GM12878 (cell line): Measurements from ENCODE around the gene GZMB. TPM values are rescaled to one million over a fixed set of nuclear protein-coding genes. Genes with fewer than 3 reads are reported as not detected.
A peak's percentile ranks its signal among the peaks of the same experiment; 100 is the strongest.

Experiments
- BMI1 ChIP-seq: fragments of 450-650 bp; IDR thresholded peaks from 2 replicates; pipeline ENCODE4 v1.6.1; 2016; ENCODE audit warnings: mild to moderate bottlenecking, moderate library complexity, borderline replicate concordance
- CEBPB ChIP-seq, 2 experiments: fragments of 150-350 bp in 1 of 2; IDR thresholded peaks; 2 replicates each; pipeline ENCODE4 v1.6.1; 2012 to 2014; ENCODE audit warnings: low read depth in 2 of 2, low read length in 2 of 2, borderline replicate concordance in 1 of 2, inconsistent platforms in 1 of 2
- CREB1 ChIP-seq: IDR thresholded peaks from 2 replicates; pipeline ENCODE4 v1.6.1; 2012; ENCODE audit warnings: low read depth, mild to moderate bottlenecking, inconsistent platforms
- EED ChIP-seq: sonication (generic); IDR thresholded peaks from 2 replicates; pipeline ENCODE4 v1.6.1; 2016; ENCODE audit warnings: antibody characterized with exemption, low read depth
- EZH2 ChIP-seq: IDR thresholded peaks from 2 replicates; pipeline ENCODE4 v1.6.1; 2012; ENCODE audit warnings: low read depth, mild to moderate bottlenecking, control low read depth, inconsistent platforms, low read length, borderline replicate concordance; ENCODE audit not compliant: control insufficient read depth
- FOXM1 ChIP-seq: IDR thresholded peaks from 2 replicates; pipeline ENCODE4 v1.6.1; 2012; ENCODE audit warnings: low read depth, mild to moderate bottlenecking, inconsistent platforms, low read length, moderate library complexity
- KLF5 ChIP-seq: fragments of 450-650 bp; IDR thresholded peaks from 2 replicates; pipeline ENCODE4 v1.6.1; 2014; ENCODE audit warnings: mild to moderate bottlenecking; ENCODE audit not compliant: partially characterized antibody
- NFXL1 ChIP-seq: fragments of 450-650 bp; IDR thresholded peaks from 2 replicates; pipeline ENCODE4 v1.6.1; 2017; ENCODE audit warnings: antibody characterized with exemption, mild to moderate bottlenecking, borderline replicate concordance
- NFYB ChIP-seq: IDR thresholded peaks from 2 replicates; pipeline ENCODE4 v1.6.1; 2011; ENCODE audit warnings: low read depth, mild to moderate bottlenecking, low read length, improper control_type of control experiment, moderate library complexity; ENCODE audit not compliant: insufficient read depth
- RCOR1 ChIP-seq: conservative IDR thresholded peaks from 2 replicates; pipeline ENCODE4 v1.6.1; 2012; ENCODE audit warnings: low read depth, low read length, improper control_type of control experiment
- SMARCA5 ChIP-seq: fragments of 450-650 bp; IDR thresholded peaks from 2 replicates; pipeline ENCODE4 v1.6.1; 2017; ENCODE audit warnings: mild to moderate bottlenecking
- SREBF2 ChIP-seq: IDR thresholded peaks from 2 replicates; pipeline ENCODE4 v1.6.1; 2012; ENCODE audit warnings: mild to moderate bottlenecking, low read length
- TARDBP ChIP-seq: IDR thresholded peaks from 2 replicates; pipeline ENCODE4 v1.6.1; 2016; ENCODE audit warnings: borderline replicate concordance
- TBL1XR1 ChIP-seq: IDR thresholded peaks from 2 replicates; pipeline ENCODE4 v1.6.1; 2012; ENCODE audit warnings: low read depth, low read length, improper control_type of control experiment
- WRNIP1 ChIP-seq: IDR thresholded peaks from 2 replicates; pipeline ENCODE4 v1.6.1; 2011; ENCODE audit warnings: low read depth, low read length, improper control_type of control experiment, borderline replicate concordance
- YBX1 ChIP-seq: fragments of 450-650 bp; IDR thresholded peaks from 2 replicates; pipeline ENCODE4 v1.6.1; 2016; ENCODE audit warnings: antibody characterized with exemption
- polyA plus RNA-seq, 11 experiments: library from polyadenylated mRNA; depleted of rRNA in 4 of 11; unstranded in 6 of 11; stranded (reverse) in 5 of 11; fragments of >200 nt; fragmentation: Nextera tagmentation in 4 of 11; fragmentation: Illumina TruSeq in 1 of 11; extraction: Ambion mirVana in 4 of 11; extraction: Trizol in 1 of 11; gene quantifications; 1 replicate in 1 of 11; 2 replicates in 10 of 11; pipeline versions ENCODE4 v1.2.1 to v1.2.3, GENCODE V29; 2011 to 2016; ENCODE audit warnings: inconsistent platforms in 2 of 11, missing spikeins in 2 of 11, low read depth in 1 of 11
- total RNA-seq, 4 experiments: library from RNA; depleted of rRNA in 3 of 4; stranded (reverse); fragments of >200 nt in 3 of 4; fragmentation: Illumina TruSeq in 1 of 4; extraction: Trizol in 1 of 4; gene quantifications; 2 replicates each; pipeline versions ENCODE4 v1.2.1 to v1.2.3, GENCODE V29; 2013 to 2021
- TF ChIP-seq, protein P1 (sequence below): IDR thresholded peaks from 2 replicates; pipeline ENCODE4 v1.6.1; 2012; ENCODE audit warnings: low read depth, low read length, improper control_type of control experiment
- TF ChIP-seq, protein P2 (sequence below): IDR thresholded peaks from 2 replicates; pipeline ENCODE4 v1.6.1; 2012; ENCODE audit warnings: improper control_type of control experiment, low read depth, low read length; ENCODE audit not compliant: insufficient replicate concordance
- TF ChIP-seq, protein P3 (sequence below): fragments of 450-650 bp; IDR thresholded peaks from 2 replicates; pipeline ENCODE4 v1.6.1; 2018; ENCODE audit warnings: borderline replicate concordance, mild to moderate bottlenecking; ENCODE audit not compliant: partially characterized antibody
- TF ChIP-seq, protein P4 (sequence below): fragments of 150-350 bp; IDR thresholded peaks from 2 replicates; pipeline ENCODE4 v1.6.1; 2016; ENCODE audit warnings: low read depth, low read length

The GZMB gene
- total and polyA plus RNA-seq, 10 of the 15 experiments (the other 5 are each of a cell fraction or from before 2014, with no cell fraction given): 0.19 to 0.87 (median 0.38) TPM; not detected in 7

DNA sequence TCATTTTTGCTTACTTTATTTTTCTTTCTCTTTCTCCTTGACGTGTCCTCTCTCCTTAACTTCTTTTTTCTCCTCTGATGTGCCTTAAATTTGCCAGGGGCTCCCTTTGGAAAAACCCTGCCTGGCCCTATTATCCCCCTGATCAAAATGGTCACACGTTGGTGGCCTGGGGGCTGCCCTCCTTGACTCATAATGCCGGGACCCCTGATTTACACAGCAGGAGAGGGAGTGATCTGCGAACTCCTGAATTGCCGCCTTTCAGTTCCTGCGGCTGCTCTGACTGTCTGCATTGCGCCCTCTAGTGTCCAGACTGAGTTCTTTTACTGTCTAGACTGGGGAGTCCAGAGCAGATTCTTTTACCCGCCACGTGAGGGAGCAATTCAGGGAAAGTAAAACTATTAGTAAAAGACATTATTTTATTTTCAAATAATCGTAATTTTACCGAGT is 44.8 kb upstream of the GZMB start (continued):
- TF ChIP-seq, protein P1, sequence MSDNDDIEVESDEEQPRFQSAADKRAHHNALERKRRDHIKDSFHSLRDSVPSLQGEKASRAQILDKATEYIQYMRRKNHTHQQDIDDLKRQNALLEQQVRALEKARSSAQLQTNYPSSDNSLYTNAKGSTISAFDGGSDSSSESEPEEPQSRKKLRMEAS: no peak
- no peak for TF ChIP-seq NFYB
- no peak for TF ChIP-seq YBX1
- no peak for TF ChIP-seq KLF5
- TF ChIP-seq, protein P2, sequence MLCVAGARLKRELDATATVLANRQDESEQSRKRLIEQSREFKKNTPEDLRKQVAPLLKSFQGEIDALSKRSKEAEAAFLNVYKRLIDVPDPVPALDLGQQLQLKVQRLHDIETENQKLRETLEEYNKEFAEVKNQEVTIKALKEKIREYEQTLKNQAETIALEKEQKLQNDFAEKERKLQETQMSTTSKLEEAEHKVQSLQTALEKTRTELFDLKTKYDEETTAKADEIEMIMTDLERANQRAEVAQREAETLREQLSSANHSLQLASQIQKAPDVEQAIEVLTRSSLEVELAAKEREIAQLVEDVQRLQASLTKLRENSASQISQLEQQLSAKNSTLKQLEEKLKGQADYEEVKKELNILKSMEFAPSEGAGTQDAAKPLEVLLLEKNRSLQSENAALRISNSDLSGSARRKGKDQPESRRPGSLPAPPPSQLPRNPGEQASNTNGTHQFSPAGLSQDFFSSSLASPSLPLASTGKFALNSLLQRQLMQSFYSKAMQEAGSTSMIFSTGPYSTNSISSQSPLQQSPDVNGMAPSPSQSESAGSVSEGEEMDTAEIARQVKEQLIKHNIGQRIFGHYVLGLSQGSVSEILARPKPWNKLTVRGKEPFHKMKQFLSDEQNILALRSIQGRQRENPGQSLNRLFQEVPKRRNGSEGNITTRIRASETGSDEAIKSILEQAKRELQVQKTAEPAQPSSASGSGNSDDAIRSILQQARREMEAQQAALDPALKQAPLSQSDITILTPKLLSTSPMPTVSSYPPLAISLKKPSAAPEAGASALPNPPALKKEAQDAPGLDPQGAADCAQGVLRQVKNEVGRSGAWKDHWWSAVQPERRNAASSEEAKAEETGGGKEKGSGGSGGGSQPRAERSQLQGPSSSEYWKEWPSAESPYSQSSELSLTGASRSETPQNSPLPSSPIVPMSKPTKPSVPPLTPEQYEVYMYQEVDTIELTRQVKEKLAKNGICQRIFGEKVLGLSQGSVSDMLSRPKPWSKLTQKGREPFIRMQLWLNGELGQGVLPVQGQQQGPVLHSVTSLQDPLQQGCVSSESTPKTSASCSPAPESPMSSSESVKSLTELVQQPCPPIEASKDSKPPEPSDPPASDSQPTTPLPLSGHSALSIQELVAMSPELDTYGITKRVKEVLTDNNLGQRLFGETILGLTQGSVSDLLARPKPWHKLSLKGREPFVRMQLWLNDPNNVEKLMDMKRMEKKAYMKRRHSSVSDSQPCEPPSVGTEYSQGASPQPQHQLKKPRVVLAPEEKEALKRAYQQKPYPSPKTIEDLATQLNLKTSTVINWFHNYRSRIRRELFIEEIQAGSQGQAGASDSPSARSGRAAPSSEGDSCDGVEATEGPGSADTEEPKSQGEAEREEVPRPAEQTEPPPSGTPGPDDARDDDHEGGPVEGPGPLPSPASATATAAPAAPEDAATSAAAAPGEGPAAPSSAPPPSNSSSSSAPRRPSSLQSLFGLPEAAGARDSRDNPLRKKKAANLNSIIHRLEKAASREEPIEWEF: no peak
- TF ChIP-seq TBL1XR1: no peak
- no peak for TF ChIP-seq EZH2
- peak; percentile 57; the same call in 1 of the 2 replicates for TF ChIP-seq SMARCA5
- no peak for TF ChIP-seq SREBF2
- TF ChIP-seq, protein P3, sequence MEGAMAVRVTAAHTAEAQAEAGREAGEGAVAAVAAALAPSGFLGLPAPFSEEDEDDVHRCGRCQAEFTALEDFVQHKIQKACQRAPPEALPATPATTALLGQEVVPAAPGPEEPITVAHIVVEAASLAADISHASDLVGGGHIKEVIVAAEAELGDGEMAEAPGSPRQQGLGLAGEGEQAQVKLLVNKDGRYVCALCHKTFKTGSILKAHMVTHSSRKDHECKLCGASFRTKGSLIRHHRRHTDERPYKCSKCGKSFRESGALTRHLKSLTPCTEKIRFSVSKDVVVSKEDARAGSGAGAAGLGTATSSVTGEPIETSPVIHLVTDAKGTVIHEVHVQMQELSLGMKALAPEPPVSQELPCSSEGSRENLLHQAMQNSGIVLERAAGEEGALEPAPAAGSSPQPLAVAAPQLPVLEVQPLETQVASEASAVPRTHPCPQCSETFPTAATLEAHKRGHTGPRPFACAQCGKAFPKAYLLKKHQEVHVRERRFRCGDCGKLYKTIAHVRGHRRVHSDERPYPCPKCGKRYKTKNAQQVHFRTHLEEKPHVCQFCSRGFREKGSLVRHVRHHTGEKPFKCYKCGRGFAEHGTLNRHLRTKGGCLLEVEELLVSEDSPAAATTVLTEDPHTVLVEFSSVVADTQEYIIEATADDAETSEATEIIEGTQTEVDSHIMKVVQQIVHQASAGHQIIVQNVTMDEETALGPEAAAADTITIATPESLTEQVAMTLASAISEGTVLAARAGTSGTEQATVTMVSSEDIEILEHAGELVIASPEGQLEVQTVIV: no peak
- peak; percentile 80 for TF ChIP-seq FOXM1
- TF ChIP-seq WRNIP1: no peak
- no peak for TF ChIP-seq CEBPB (IDR thresholded peaks at IDR 0.05; ENCODE audit: borderline replicate concordance in 1 of 2, low read depth in 2 of 2, low read length in 2 of 2)
- no peak for TF ChIP-seq BMI1
- TF ChIP-seq CREB1: no peak
- TF ChIP-seq TARDBP: no peak
- TF ChIP-seq RCOR1: 0 out of 2 replicates have a peak, but pooled peaks have one; percentile 44
- TF ChIP-seq NFXL1: no peak
- 0 out of 2 replicates have a peak, but pooled peaks have one; percentile 14 for TF ChIP-seq EED
- TF ChIP-seq, protein P4, sequence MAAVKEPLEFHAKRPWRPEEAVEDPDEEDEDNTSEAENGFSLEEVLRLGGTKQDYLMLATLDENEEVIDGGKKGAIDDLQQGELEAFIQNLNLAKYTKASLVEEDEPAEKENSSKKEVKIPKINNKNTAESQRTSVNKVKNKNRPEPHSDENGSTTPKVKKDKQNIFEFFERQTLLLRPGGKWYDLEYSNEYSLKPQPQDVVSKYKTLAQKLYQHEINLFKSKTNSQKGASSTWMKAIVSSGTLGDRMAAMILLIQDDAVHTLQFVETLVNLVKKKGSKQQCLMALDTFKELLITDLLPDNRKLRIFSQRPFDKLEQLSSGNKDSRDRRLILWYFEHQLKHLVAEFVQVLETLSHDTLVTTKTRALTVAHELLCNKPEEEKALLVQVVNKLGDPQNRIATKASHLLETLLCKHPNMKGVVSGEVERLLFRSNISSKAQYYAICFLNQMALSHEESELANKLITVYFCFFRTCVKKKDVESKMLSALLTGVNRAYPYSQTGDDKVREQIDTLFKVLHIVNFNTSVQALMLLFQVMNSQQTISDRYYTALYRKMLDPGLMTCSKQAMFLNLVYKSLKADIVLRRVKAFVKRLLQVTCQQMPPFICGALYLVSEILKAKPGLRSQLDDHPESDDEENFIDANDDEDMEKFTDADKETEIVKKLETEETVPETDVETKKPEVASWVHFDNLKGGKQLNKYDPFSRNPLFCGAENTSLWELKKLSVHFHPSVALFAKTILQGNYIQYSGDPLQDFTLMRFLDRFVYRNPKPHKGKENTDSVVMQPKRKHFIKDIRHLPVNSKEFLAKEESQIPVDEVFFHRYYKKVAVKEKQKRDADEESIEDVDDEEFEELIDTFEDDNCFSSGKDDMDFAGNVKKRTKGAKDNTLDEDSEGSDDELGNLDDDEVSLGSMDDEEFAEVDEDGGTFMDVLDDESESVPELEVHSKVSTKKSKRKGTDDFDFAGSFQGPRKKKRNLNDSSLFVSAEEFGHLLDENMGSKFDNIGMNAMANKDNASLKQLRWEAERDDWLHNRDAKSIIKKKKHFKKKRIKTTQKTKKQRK: no peak
